Hepatocyte (in vitro differentiated cells): ENCODE data around the gene SERPINE2.

ENCODE experiments used
- EZH2 ChIP-seq: fragments of 200-600 bp; sonication (generic); IDR thresholded peaks from 2 replicates; pipeline ENCODE4 v1.6.1; 2016; ENCODE audit warnings: antibody characterized with exemption, mild to moderate bottlenecking, borderline replicate concordance
- EZH2phosphoT487 ChIP-seq: fragments of 200-600 bp; sonication (generic); IDR thresholded peaks from one replicate; pipeline ENCODE4 v1.6.1; 2018; ENCODE audit warnings: antibody characterized with exemption, mild to moderate bottlenecking, low read depth, moderate library complexity; ENCODE audit not compliant: unreplicated experiment, severe bottlenecking
- TF ChIP-seq, protein P1 (sequence below): fragments of 200-600 bp; sonication (generic); IDR thresholded peaks from 2 replicates; pipeline ENCODE4 v1.5.1; 2016; ENCODE audit warnings: antibody characterized with exemption, mild to moderate bottlenecking; ENCODE audit not compliant: poor library complexity

- TF ChIP-seq, protein P1, sequence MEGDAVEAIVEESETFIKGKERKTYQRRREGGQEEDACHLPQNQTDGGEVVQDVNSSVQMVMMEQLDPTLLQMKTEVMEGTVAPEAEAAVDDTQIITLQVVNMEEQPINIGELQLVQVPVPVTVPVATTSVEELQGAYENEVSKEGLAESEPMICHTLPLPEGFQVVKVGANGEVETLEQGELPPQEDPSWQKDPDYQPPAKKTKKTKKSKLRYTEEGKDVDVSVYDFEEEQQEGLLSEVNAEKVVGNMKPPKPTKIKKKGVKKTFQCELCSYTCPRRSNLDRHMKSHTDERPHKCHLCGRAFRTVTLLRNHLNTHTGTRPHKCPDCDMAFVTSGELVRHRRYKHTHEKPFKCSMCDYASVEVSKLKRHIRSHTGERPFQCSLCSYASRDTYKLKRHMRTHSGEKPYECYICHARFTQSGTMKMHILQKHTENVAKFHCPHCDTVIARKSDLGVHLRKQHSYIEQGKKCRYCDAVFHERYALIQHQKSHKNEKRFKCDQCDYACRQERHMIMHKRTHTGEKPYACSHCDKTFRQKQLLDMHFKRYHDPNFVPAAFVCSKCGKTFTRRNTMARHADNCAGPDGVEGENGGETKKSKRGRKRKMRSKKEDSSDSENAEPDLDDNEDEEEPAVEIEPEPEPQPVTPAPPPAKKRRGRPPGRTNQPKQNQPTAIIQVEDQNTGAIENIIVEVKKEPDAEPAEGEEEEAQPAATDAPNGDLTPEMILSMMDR: no peak
- TF ChIP-seq EZH2 (no peak), EZH2phosphoT487 (no peak)
Measured at GRCh38 chr2:224016963-224017362, 22.1 kb downstream of the SERPINE2 start.
